ENCODE measurements around the gene MED9. TPM values are rescaled to one million over a fixed set of nuclear protein-coding genes. Genes with fewer than 3 reads are reported as not detected.

MED9 gene
- total RNA-seq, 1 donor from 2014 or later = 12.5 TPM

GRCh38 chr17:17511881-17512858, 35.4 kb downstream of the MED9 start:
- H3K9me3 ChIP-seq (ENCODE audit: control insufficient read depth in 3 of 3, low read length in 3 of 3) = no peaks in the 10 kb centered on the region
- H3K4me1 ChIP-seq (ENCODE audit: control insufficient read depth in 3 of 3, insufficient read depth in 3 of 3, low read length in 3 of 3) = peaks cover 11 to 36% (median 18%) of the 10 kb centered on the region in 3 donors
- H3K27ac ChIP-seq (ENCODE audit: low read depth, low read length) = peak overlapping the region; percentile 30
- no peaks in the 10 kb centered on the region for H3K36me3 ChIP-seq (ENCODE audit: control insufficient read depth in 3 of 3, insufficient read depth in 3 of 3, low read length in 3 of 3)
- no peak overlapping the region for H3K4me3 ChIP-seq (ENCODE audit: low read length in 3 of 3)
- H3K27me3 ChIP-seq (ENCODE audit: control insufficient read depth in 3 of 3, insufficient read depth in 3 of 3, low read length in 3 of 3) = no peaks in the 10 kb centered on the region
- peak overlapping the region in 2 of 3 donors; percentile 33 to 54 for H3K9ac ChIP-seq (ENCODE audit: low read depth in 1 of 3, low read length in 3 of 3)

GRCh38 chr17:17512866-17513265, 36.1 kb downstream of the MED9 start:
- Histone ChIP-seq H3K4me1 (ENCODE audit: control insufficient read depth in 3 of 3, insufficient read depth in 3 of 3, low read length in 3 of 3) (peaks cover 8 to 29% (median 12%) of the 10 kb centered on the region in 3 donors), H3K27me3 (ENCODE audit: control insufficient read depth in 3 of 3, insufficient read depth in 3 of 3, low read length in 3 of 3) (no peaks in the 10 kb centered on the region)

GRCh38 chr17:17513626-17514025, 36.8 kb downstream of the MED9 start:
- H3K36me3 ChIP-seq (ENCODE audit: control insufficient read depth in 3 of 3, insufficient read depth in 3 of 3, low read length in 3 of 3) = no peaks in the 10 kb centered on the region
- no peaks in the 10 kb centered on the region for H3K9me3 ChIP-seq (ENCODE audit: control insufficient read depth in 3 of 3, low read length in 3 of 3)
- H3K4me3 ChIP-seq (ENCODE audit: low read length in 3 of 3) = no peak overlapping the region
- no peak overlapping the region for H3K9ac ChIP-seq (ENCODE audit: low read depth in 1 of 3, low read length in 3 of 3)
- no peaks in the 10 kb centered on the region for H3K27me3 ChIP-seq (ENCODE audit: control insufficient read depth in 3 of 3, insufficient read depth in 3 of 3, low read length in 3 of 3)
- H3K4me1 ChIP-seq (ENCODE audit: control insufficient read depth in 3 of 3, insufficient read depth in 3 of 3, low read length in 3 of 3) = peaks cover 8 to 26% (median 12%) of the 10 kb centered on the region in 3 donors
- H3K27ac ChIP-seq (ENCODE audit: low read depth, low read length) = no peak overlapping the region

More at GRCh38 chr17:17512866-17513265, 36.1 kb downstream of the MED9 start:
- Histone ChIP-seq H3K27ac (ENCODE audit: low read depth, low read length) (no peak overlapping the region), H3K9me3 (ENCODE audit: control insufficient read depth in 3 of 3, low read length in 3 of 3) (no peaks in the 10 kb centered on the region), H3K9ac (ENCODE audit: low read depth in 1 of 3, low read length in 3 of 3) (no peak overlapping the region), H3K36me3 (ENCODE audit: control insufficient read depth in 3 of 3, insufficient read depth in 3 of 3, low read length in 3 of 3) (no peaks in the 10 kb centered on the region), H3K4me3 (ENCODE audit: low read length in 3 of 3) (no peak overlapping the region)

DNA sequence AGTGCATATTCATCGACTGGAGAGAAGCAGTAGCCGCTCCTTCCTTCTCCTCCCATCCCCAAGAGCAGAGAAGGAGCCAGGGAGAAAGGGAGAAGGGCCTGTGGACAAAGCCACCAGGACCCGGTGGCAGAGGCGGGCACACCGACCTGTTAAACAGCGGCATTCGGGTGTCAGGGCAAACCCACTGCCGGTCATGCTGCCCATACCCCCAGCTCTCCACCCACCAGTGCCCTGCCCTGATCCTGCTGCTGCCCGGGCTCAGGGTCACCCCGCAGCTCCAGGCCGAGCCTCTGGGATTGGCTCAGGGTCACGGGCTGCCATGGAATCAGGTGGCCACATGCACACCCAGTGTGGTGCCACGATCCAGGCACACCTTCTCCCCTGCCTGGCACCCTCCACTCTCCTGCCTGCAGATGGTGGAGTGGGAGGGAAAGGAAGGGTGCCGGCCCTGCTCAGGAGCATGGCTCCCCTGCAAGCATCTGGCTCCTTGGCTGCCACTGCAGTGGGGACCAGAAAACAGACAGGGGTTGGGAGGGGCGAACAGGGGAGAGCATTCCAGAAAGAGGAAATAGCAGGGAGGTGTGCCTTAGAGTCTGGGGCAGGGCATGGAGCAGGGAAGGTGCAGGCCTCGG, 37.7 kb downstream of the MED9 start:
- Histone ChIP-seq H3K4me3 (ENCODE audit: low read length in 3 of 3) (no peak overlapping the region), H3K4me1 (ENCODE audit: control insufficient read depth in 3 of 3, insufficient read depth in 3 of 3, low read length in 3 of 3) (peaks cover 8 to 26% (median 12%) of the 10 kb centered on the region in 3 donors), H3K9ac (ENCODE audit: low read depth in 1 of 3, low read length in 3 of 3) (no peak overlapping the region), H3K27me3 (ENCODE audit: control insufficient read depth in 3 of 3, insufficient read depth in 3 of 3, low read length in 3 of 3) (no peaks in the 10 kb centered on the region), H3K27ac (ENCODE audit: low read depth, low read length) (peak overlapping the region; percentile 70), H3K36me3 (ENCODE audit: control insufficient read depth in 3 of 3, insufficient read depth in 3 of 3, low read length in 3 of 3) (no peaks in the 10 kb centered on the region), H3K9me3 (ENCODE audit: control insufficient read depth in 3 of 3, low read length in 3 of 3) (no peaks in the 10 kb centered on the region)

GRCh38 chr17:17514993-17515933, 38.5 kb downstream of the MED9 start:
- H3K9ac ChIP-seq (ENCODE audit: low read depth in 1 of 3, low read length in 3 of 3) = peak overlapping the region in 2 of 3 donors; percentile 25 to 43
- H3K27me3 ChIP-seq (ENCODE audit: control insufficient read depth in 3 of 3, insufficient read depth in 3 of 3, low read length in 3 of 3) = no peaks in the 10 kb centered on the region
- H3K9me3 ChIP-seq (ENCODE audit: control insufficient read depth in 3 of 3, low read length in 3 of 3) = no peaks in the 10 kb centered on the region
- peaks cover 8 to 26% (median 12%) of the 10 kb centered on the region in 3 donors for H3K4me1 ChIP-seq (ENCODE audit: control insufficient read depth in 3 of 3, insufficient read depth in 3 of 3, low read length in 3 of 3)
- no peaks in the 10 kb centered on the region for H3K36me3 ChIP-seq (ENCODE audit: control insufficient read depth in 3 of 3, insufficient read depth in 3 of 3, low read length in 3 of 3)
- no peak overlapping the region for H3K4me3 ChIP-seq (ENCODE audit: low read length in 3 of 3)
- peak overlapping the region; percentile 70 for H3K27ac ChIP-seq (ENCODE audit: low read depth, low read length)

DNA sequence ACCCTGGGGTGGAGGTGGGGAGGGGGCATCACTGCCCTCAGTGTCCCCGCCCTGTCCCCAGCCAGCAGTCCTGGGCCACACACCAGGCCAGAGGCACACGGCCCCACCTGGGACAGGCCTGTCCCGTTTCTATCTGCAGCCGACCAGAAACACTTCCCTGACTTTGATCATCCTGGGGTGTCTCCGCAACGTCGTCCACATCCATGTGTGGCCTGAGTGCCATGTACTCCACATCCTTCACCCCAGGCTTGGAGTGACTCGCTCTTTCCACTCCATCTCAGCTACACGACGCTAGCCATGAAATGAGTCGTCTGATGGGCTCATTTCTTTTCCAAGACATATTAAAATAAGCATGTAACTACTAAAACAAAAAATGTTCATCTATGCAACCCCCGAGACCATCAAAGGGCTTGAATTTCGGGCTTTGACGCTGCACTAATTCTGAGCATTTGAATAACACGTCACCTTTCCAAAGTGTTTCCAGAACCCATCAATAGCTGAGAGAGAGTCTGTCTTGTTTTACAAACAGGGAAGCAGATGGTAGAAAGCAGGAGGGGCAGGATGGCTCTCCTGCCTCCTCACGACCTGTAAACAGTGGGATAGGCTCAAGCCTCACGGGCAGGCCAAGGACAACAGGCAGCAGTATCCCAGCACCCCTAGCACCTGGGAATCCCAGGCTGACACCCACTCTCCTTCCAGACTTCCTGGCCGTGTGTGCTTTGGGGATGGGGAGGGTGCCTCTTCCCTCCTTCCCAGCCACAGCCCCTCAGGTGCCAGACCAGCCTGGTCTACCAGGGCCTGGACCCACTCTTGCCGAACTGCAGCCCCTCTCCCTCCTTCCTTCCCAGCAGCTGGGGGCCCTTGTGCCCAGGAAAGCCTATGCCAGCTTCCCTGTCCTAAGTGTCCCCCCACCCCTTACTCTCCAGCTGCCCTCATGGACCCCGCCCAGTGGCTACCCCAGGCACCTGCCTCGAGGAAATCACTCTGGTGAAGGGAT, 39.4 kb downstream of the MED9 start:
- Histone ChIP-seq H3K4me1 (ENCODE audit: control insufficient read depth in 3 of 3, insufficient read depth in 3 of 3, low read length in 3 of 3) (peaks cover 8 to 16% (median 12%) of the 10 kb centered on the region in 3 donors), H3K9me3 (ENCODE audit: control insufficient read depth in 3 of 3, low read length in 3 of 3) (no peaks in the 10 kb centered on the region), H3K9ac (ENCODE audit: low read depth in 1 of 3, low read length in 3 of 3) (no peak overlapping the region), H3K27me3 (ENCODE audit: control insufficient read depth in 3 of 3, insufficient read depth in 3 of 3, low read length in 3 of 3) (no peaks in the 10 kb centered on the region), H3K27ac (ENCODE audit: low read depth, low read length) (peak overlapping the region; percentile 70), H3K4me3 (ENCODE audit: low read length in 3 of 3) (no peak overlapping the region), H3K36me3 (ENCODE audit: control insufficient read depth in 3 of 3, insufficient read depth in 3 of 3, low read length in 3 of 3) (peaks cover 0 to 2% (median 0%) of the 10 kb centered on the region in 3 donors)

GRCh38 chr17:17516941-17517720, 40.3 kb downstream of the MED9 start:
- Histone ChIP-seq H3K27me3 (ENCODE audit: control insufficient read depth in 3 of 3, insufficient read depth in 3 of 3, low read length in 3 of 3) (no peaks in the 10 kb centered on the region), H3K9ac (ENCODE audit: low read depth in 1 of 3, low read length in 3 of 3) (no peak overlapping the region), H3K27ac (ENCODE audit: low read depth, low read length) (peak overlapping the region; percentile 70), H3K4me3 (ENCODE audit: low read length in 3 of 3) (no peak overlapping the region), H3K4me1 (ENCODE audit: control insufficient read depth in 3 of 3, insufficient read depth in 3 of 3, low read length in 3 of 3) (peaks cover 3 to 9% (median 8%) of the 10 kb centered on the region in 3 donors), H3K36me3 (ENCODE audit: control insufficient read depth in 3 of 3, insufficient read depth in 3 of 3, low read length in 3 of 3) (peaks cover 0 to 3% (median 3%) of the 10 kb centered on the region in 3 donors), H3K9me3 (ENCODE audit: control insufficient read depth in 3 of 3, low read length in 3 of 3) (no peaks in the 10 kb centered on the region)

- no peak overlapping the region for H3K4me3 ChIP-seq (ENCODE audit: low read length in 3 of 3)
- no peak overlapping the region for H3K9ac ChIP-seq (ENCODE audit: low read depth in 1 of 3, low read length in 3 of 3)
- peaks cover 0 to 4% (median under 1%) of the 10 kb centered on the region in 3 donors for H3K4me1 ChIP-seq (ENCODE audit: control insufficient read depth in 3 of 3, insufficient read depth in 3 of 3, low read length in 3 of 3)
- no peaks in the 10 kb centered on the region for H3K27me3 ChIP-seq (ENCODE audit: control insufficient read depth in 3 of 3, insufficient read depth in 3 of 3, low read length in 3 of 3)
- peaks cover 0 to 3% (median 3%) of the 10 kb centered on the region in 3 donors for H3K36me3 ChIP-seq (ENCODE audit: control insufficient read depth in 3 of 3, insufficient read depth in 3 of 3, low read length in 3 of 3)
- no peak overlapping the region for H3K27ac ChIP-seq (ENCODE audit: low read depth, low read length)
- H3K9me3 ChIP-seq (ENCODE audit: control insufficient read depth in 3 of 3, low read length in 3 of 3) = no peaks in the 10 kb centered on the region
These were observed 41.2 kb downstream of the MED9 start for GRCh38 chr17:17518014-17518413.

Data from skeletal muscle tissue (tissue), 4 donors.